Erythroblast (primary cell): ENCODE data around the gene ABCC6.
"Not testable (repeated sequence)": the region's sequence is repeated elsewhere in the genome, so short reads cannot be mapped to it uniquely, and the experiment has no call there.

ENCODE experiments used
- DNase-seq, 2 experiments: peaks; one replicate each; lab custom pipeline; 2025; lab: John Stamatoyannopoulos, UW
- GATA1 ChIP-seq: IDR thresholded peaks from 2 replicates; pipeline ENCODE4 v1.6.1; 2011; ENCODE audit warnings: low read depth, mild to moderate bottlenecking, control low read depth, low read length, moderate library complexity
- POLR2A ChIP-seq: IDR thresholded peaks from 2 replicates; pipeline ENCODE4 v1.6.1; 2011; ENCODE audit warnings: mild to moderate bottlenecking, low read length

Gene ABCC6

GRCh38 chr16:16197966-16198365, 25.3 kb downstream of the ABCC6 start:
- no peak for TF ChIP-seq POLR2A
- no peak for TF ChIP-seq GATA1
- DNase-seq = no peak

DNA sequence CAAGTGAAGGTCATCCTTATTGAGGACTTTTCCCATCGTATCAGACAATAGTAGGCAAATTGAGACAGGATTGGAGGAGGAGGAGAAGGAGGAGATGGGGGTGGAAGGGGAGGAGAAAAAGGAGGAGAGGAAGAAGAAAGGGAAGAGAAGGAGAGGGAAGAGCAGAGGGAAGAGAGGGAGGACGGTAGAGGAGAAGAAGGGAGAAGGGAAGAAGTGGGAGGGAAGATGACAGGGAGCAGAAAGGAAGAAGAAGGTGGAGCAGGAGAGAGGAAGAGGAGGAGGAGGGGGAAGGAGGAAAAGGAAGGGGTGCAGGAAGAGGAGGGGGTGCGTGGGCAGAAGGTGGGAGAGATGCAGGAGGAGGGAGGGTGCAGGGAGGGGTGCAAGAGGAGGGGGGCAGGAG, 26.0 kb downstream of the ABCC6 start:
- no peak for DNase-seq
- TF ChIP-seq GATA1 (no peak), POLR2A (no peak)

- DNase-seq = no peak
- TF ChIP-seq POLR2A (no peak), GATA1 (no peak)
These were observed 27.2 kb downstream of the ABCC6 start for GRCh38 chr16:16196099-16196498.

DNA sequence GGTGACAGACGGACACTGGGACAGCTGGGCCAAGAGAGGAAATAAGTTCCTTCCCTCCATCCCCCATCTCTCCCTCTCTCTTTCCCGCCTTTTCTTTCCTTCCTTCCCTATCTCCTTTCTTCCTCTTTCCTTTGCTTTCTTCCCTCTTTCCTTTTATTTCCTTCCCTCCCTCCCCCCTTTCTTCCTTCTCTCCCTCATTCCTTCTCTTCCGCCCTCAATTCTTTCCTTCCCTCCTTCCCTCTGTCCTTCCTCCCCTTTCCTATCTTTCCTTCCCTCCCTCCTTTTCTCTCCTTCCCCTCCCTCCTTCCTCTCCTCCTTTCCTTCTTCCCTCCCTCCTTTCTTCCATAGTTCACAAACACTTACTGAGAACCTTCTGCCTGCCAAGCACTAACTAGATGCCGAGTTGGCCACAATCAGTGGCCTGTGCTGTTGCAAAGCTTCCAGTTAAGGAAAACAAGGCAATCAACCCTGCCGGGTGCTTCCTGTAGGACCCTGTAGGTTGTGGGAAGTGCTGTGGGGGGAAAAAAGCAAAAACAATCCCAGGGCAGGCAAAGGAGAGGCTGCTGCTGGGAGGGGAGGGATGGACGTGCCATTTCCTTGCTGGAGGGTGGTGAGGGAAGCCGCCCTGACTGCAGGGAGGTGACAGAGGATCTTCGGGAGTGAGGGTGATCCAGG, 31.7 kb downstream of the ABCC6 start:
- TF ChIP-seq GATA1 (no peak), POLR2A (no peak)

GRCh38 chr16:16190966-16191365, 32.3 kb downstream of the ABCC6 start:
- not testable (repeated sequence) for DNase-seq

More for the DNA sequence above, 31.7 kb downstream of the ABCC6 start:
- no peak for DNase-seq

GRCh38 chr16:16190546-16190945, 32.7 kb downstream of the ABCC6 start:
- TF ChIP-seq GATA1 (no peak), POLR2A (no peak)
- no peak for DNase-seq

DNA sequence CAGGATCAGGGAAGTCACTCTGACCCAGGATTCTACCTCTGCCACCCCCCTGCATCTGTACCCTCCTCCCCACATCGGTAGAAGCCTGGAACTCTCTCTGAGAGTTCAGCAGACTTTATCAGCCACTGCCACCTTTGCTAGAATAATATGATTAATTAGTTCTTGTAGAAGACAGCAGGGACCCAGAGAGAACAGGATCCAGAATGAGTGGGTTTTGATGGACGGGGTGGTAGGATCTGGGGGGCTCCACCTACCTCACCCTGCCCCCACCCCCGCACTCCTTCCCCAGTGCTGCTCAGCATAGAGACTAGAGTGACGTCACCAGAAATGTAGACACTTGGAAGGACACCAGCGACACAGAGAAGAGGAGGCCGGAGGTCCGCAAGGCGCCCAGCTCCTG, 33.5 kb downstream of the ABCC6 start:
- TF ChIP-seq GATA1 (no peak), POLR2A (no peak)
- DNase-seq = no peak

DNA sequence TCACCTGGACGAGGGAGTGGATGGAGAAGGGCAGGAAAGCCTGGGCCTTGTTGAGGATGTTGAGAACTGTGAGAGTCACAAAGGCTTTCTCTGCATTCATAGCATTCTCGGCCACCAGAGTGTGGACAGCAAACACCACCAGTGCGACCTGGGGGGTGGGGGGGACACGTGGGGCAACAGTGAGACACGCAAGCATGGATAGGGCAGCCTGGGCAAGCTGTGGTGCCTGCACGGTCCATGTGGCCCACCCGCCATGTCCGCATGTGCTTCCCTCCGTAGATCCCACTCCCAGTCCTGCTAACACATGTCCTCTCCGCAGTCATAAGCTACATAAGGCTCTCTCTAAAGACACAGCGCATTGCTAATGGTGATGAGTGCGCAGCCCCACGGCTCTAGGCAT, 34.5 kb downstream of the ABCC6 start:
- TF ChIP-seq POLR2A (no peak), GATA1 (no peak)
- no peak for DNase-seq

- TF ChIP-seq POLR2A (no peak), GATA1 (no peak)
- no peak for DNase-seq
These were observed 36.5 kb downstream of the ABCC6 start for GRCh38 chr16:16186820-16187219.

DNA sequence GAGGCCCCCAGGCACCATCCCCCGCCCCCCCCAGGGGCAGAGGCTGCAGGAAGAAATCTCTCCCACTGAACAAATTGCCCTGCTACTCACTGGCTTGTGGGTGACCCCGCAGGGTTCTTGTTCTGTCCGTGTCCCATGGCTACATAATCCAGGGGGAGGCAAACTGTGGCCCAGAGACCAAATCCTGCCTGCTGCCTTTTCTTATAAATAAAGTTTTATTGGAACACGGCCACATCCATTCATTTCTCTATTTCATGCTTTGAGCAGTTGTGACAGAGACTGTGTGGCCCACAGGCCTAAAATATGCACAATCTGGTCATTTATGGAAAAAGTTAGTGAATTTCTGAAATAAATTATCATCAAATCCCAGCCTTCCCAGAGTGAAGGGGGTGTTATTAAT, 38.2 kb downstream of the ABCC6 start:
- TF ChIP-seq POLR2A (no peak), GATA1 (no peak)
- DNase-seq = no peak

DNA sequence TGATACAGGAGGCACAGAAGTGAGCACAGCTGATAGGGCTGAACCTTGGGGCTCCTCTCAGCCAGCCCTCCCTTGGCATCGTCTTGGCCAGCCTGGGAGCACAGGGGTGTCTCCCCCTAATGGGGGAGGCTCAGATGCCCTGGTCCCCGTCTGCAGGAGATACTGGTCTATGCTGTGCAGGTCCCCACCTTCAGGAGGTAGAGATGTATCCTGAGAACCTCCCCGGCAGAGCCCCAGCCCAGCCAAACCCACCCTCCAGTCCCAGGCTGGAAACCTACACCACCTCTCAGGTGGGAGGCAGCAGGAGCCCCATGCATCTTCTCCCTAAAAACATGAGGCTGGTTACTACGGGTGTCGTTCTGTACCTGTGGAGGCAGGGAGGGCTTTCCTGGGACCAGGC, 38.7 kb downstream of the ABCC6 start:
- no peak for DNase-seq
- TF ChIP-seq GATA1 = no peak

- DNase-seq = no peak
- TF ChIP-seq POLR2A (no peak), GATA1 (no peak)
These were observed 39.7 kb downstream of the ABCC6 start for GRCh38 chr16:16183562-16183961.

DNA sequence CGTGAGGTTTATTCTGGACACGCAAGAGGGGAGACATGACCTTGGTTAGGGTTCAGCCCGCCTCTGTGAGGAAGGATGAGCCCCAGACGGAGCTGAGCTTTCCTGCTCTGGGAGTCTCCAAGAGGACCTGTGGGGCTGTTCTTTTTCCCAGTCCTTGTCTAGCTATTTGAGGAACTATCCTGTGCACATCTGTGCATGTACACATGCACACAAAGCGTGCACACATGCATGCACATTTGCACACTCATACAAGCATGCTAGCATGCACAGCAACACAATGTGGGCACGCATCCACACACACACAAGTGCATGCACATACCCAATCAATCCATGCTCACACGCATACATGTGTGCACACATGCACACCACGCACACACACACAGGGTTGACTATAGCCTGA, 40.4 kb downstream of the ABCC6 start:
- DNase-seq = no peak
- TF ChIP-seq POLR2A (no peak), GATA1 (no peak)

GRCh38 chr16:16181748-16182147, 41.5 kb downstream of the ABCC6 start:
- DNase-seq = not testable (repeated sequence)

GRCh38 chr16:16178455-16179162, 44.7 kb downstream of the ABCC6 start:
- TF ChIP-seq GATA1 = no peak
- TF ChIP-seq POLR2A = no peak
- no peak for DNase-seq

GRCh38 chr16:16176328-16176727, 47.0 kb downstream of the ABCC6 start:
- no peak for DNase-seq
- no peak for TF ChIP-seq GATA1
- TF ChIP-seq POLR2A = no peak
